Neutrophil (primary cell): ENCODE results near the gene RDH5.

Experiments used
- H3K27ac ChIP-seq: fragments of 200-600 bp; sonication (generic); 2 replicates; pipeline ENCODE4 v1.5.1; 2016; ENCODE audit warnings: mild to moderate bottlenecking, moderate library complexity
- H3K27me3 ChIP-seq: fragments of 200-600 bp; sonication (generic); 2 replicates; pipeline ENCODE4 v1.6.0; 2016; ENCODE audit warnings: mild to moderate bottlenecking
- H3K36me3 ChIP-seq: fragments of 200-600 bp; sonication (generic); 2 replicates; pipeline ENCODE4 v1.5.1; 2017
- H3K4me1 ChIP-seq, 2 experiments: fragments of 200-600 bp in 1 of 2; sonication (generic) in 1 of 2; 1 replicate in 1 of 2; 2 replicates in 1 of 2; pipeline versions ENCODE4 v1.5.1 to v1.6.1; 2013 to 2016; ENCODE audit warnings: low read depth in 1 of 2, low read length in 1 of 2, mild to moderate bottlenecking in 1 of 2, moderate library complexity in 1 of 2; ENCODE audit not compliant: control insufficient read depth in 1 of 2, insufficient read depth in 1 of 2
- H3K4me3 ChIP-seq, 2 experiments: fragments of 200-600 bp in 1 of 2; sonication (generic) in 1 of 2; 1 replicate in 1 of 2; 2 replicates in 1 of 2; pipeline ENCODE4 v1.5.1; 2013 to 2016; ENCODE audit warnings: low read depth in 1 of 2, low read length in 1 of 2, mild to moderate bottlenecking in 1 of 2, moderate library complexity in 1 of 2
- H3K9me3 ChIP-seq: fragments of 200-600 bp; sonication (generic); 2 replicates; pipeline ENCODE4 v1.5.1; 2016
- TF ChIP-seq, protein P1 (sequence below): fragments of 200-600 bp; sonication (generic); IDR thresholded peaks from 2 replicates; pipeline ENCODE4 v1.5.1; 2016; ENCODE audit warnings: antibody characterized with exemption

Gene RDH5

DNA sequence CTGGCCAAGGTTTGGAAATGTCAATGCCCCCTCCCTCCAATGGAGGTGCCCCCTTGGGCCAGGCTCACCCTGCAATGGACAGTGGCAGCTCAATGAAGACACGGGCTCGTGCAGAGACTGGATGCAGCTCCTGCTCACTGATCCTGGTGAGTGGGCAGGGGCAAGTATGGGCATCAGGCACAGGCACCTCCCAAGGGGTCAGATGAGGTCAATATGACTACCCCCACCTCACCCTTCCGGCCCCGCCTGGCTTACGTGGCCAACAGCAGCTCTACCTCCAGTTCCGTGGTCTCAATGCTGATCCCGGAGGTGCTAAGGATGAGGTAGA, 26.0 kb upstream of the RDH5 start:
- no peaks in the 10 kb centered on the region for H3K4me1 ChIP-seq
- no peaks in the 10 kb centered on the region for H3K9me3 ChIP-seq
- TF ChIP-seq, protein P1, sequence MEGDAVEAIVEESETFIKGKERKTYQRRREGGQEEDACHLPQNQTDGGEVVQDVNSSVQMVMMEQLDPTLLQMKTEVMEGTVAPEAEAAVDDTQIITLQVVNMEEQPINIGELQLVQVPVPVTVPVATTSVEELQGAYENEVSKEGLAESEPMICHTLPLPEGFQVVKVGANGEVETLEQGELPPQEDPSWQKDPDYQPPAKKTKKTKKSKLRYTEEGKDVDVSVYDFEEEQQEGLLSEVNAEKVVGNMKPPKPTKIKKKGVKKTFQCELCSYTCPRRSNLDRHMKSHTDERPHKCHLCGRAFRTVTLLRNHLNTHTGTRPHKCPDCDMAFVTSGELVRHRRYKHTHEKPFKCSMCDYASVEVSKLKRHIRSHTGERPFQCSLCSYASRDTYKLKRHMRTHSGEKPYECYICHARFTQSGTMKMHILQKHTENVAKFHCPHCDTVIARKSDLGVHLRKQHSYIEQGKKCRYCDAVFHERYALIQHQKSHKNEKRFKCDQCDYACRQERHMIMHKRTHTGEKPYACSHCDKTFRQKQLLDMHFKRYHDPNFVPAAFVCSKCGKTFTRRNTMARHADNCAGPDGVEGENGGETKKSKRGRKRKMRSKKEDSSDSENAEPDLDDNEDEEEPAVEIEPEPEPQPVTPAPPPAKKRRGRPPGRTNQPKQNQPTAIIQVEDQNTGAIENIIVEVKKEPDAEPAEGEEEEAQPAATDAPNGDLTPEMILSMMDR = no peak
- no peaks in the 10 kb centered on the region for H3K36me3 ChIP-seq
- H3K27ac ChIP-seq = no peak overlapping the region
- H3K27me3 ChIP-seq = no peaks in the 10 kb centered on the region
- no peak overlapping the region for H3K4me3 ChIP-seq

DNA sequence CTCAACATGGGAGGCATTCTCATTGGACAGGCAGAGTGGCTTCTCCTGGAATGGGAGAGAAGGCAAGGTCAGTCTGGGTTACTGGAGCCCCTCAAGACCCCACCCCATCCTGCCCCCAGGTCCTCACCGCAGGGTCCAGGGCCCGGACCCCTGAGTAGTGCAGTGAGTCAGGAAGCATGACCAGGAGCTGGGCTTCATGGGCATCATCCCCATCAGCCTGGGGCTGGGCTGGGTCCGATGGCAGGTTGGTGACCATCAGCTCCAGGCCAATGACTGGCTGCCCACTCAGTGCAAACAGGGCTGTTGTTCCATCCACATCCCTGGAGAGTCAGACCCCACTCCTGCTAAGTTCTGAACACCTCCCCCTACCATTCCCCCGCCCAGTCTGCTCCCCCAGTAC, 25.5 kb upstream of the RDH5 start:
- Histone ChIP-seq H3K27ac (no peak overlapping the region), H3K9me3 (no peaks in the 10 kb centered on the region), H3K36me3 (no peaks in the 10 kb centered on the region), H3K27me3 (no peaks in the 10 kb centered on the region), H3K4me3 (no peak overlapping the region), H3K4me1 (no peaks in the 10 kb centered on the region)
- TF ChIP-seq, protein P1 = no peak

DNA sequence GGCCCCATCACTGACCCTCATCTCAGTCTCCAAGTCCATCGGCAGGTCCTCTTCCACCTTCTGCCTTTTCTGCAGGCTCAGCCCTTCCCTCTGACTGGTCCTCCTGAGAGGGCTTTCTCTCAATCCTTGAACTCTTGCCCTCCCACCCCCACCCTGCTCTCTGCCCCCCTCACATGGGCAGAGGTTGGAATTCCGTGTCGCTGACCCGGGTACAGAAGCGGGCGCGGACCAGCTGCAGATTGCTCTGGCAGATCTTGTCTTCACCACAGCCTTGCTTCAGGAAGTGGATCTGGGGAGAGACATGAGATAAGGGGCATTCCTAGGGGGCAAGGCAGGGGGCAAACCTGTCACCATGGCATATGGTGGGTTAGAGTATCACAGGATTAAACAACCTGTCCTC, 24.8 kb upstream of the RDH5 start:
- Histone ChIP-seq H3K27ac (no peak overlapping the region), H3K27me3 (no peaks in the 10 kb centered on the region), H3K4me1 (no peaks in the 10 kb centered on the region), H3K36me3 (no peaks in the 10 kb centered on the region), H3K4me3 (no peak overlapping the region), H3K9me3 (no peaks in the 10 kb centered on the region)
- TF ChIP-seq, protein P1 = no peak

DNA sequence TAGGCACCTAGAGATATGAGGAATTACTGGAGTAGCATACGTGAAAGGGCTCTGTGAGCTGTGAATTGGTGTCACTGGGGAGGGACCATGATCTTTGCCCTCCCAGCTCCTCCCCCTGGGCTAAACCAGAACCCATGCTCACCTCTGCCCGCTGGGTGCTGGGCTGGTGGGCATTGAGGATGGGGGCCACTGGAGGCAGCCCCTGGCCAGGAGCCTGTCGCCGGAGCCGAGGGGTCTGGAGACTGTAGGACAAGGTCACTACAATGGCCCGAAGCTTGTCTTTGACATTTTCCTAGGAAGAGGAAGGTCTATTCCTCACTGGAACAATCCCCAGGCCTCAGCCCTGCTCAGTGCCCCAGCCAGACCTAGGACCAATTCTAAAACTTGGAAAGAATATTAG, 24.1 kb upstream of the RDH5 start:
- no peak overlapping the region for H3K4me3 ChIP-seq
- no peaks in the 10 kb centered on the region for H3K4me1 ChIP-seq
- no peak overlapping the region for H3K27ac ChIP-seq
- no peaks in the 10 kb centered on the region for H3K27me3 ChIP-seq
- no peaks in the 10 kb centered on the region for H3K36me3 ChIP-seq
- no peaks in the 10 kb centered on the region for H3K9me3 ChIP-seq
- TF ChIP-seq, protein P1 = no peak

DNA sequence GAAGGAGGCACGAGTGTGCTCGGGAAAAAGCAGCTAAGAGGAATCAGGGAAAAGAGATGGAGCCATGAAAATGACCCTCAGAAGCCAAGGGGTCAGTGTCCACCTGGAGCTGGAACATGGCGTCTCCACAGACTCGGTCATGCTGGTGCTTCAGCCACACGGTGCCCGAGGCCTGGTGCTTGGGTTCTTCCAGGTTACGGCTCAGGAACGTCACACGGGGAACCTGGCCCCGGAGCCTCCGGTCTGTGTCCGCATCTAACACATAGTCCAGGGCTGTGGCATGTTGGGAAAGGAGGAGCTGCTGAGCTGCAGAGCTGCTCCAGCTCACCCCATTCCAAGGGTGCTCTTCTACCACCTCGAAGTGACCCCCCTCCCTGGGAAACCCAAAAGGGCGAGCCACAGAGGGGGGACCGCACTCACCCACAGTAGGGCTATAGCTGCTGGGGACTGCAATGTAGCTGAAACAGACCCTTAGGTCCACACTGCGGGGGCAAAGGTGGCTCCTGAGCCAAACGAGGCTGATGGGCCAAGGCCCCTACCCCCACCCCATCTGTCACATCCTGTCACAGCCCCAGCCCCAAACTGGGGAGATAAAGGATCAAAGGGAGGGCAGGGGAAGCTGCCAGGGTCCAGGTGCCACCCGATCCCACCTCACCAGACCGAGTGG, 23.3 kb upstream of the RDH5 start:
- Histone ChIP-seq H3K27me3 (no peaks in the 10 kb centered on the region), H3K9me3 (no peaks in the 10 kb centered on the region), H3K36me3 (no peaks in the 10 kb centered on the region), H3K4me3 (no peak overlapping the region), H3K27ac (no peak overlapping the region), H3K4me1 (no peaks in the 10 kb centered on the region)
- TF ChIP-seq, protein P1 = no peak

DNA sequence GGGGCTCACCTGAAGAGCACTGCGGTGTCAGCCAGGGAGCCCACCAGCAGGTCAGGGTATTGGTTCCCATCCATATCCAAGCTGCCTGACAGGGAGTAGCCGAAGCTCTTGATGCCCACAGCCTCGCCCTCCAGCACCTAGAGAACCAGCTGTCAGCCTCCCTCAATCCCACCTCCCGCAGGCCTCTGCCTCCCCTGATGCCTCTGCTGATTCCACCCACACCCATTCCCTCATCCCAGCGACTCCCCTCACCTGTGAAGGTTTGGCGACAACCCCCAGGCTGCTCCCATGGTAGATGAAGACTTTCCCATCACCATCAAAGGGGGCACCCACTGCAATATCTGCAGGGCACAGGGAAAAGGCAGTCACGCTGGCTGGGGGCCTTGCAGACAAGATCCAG, 22.5 kb upstream of the RDH5 start:
- H3K27ac ChIP-seq = no peak overlapping the region
- no peak overlapping the region for H3K4me3 ChIP-seq
- TF ChIP-seq, protein P1 = no peak
- no peaks in the 10 kb centered on the region for H3K4me1 ChIP-seq
- no peaks in the 10 kb centered on the region for H3K27me3 ChIP-seq
- H3K9me3 ChIP-seq = no peaks in the 10 kb centered on the region
- no peaks in the 10 kb centered on the region for H3K36me3 ChIP-seq
